Activated naive CD4-positive, alpha-beta T cell treated with anti-CD3 and anti-CD28 coated beads for 36 hours (primary cell): ENCODE results near the gene FMN2. TPM values are rescaled to one million over a fixed set of nuclear protein-coding genes. Genes with fewer than 3 reads are reported as not detected.

Source experiments
- CTCF ChIA-PET: fragments of 350-600 bp; sonication (Branson Sonifier 250); formaldehyde crosslinking; loops from one replicate; lab custom pipeline; 2021; ENCODE audit warnings: antibody characterized with exemption; lab: Charles Lee
- DNase-seq: peaks from one replicate; pipeline ENCODE4 v3.0.0-alpha.2; 2020
- H3K27ac Mint-ChIP-seq: one replicate; pipeline ENCODE4 v1.8.0; 2021; ENCODE audit warnings: mild to moderate bottlenecking, mixed read lengths
- H3K27me3 Mint-ChIP-seq: one replicate; pipeline ENCODE4 v1.8.0; 2021; ENCODE audit warnings: low read depth, mixed read lengths
- H3K36me3 Mint-ChIP-seq: one replicate; pipeline ENCODE4 v1.8.0; 2021; ENCODE audit warnings: low read depth, mixed read lengths
- H3K4me1 Mint-ChIP-seq: one replicate; pipeline ENCODE4 v1.8.0; 2021; ENCODE audit warnings: low read depth, mixed read lengths
- H3K4me3 Mint-ChIP-seq: one replicate; pipeline ENCODE4 v1.8.0; 2021; ENCODE audit warnings: mild to moderate bottlenecking, moderate library complexity, mixed read lengths
- H3K9me3 Mint-ChIP-seq: one replicate; pipeline ENCODE4 v1.8.0; 2021; ENCODE audit warnings: mixed read lengths
- intact Hi-C: fragments of 100-400 bp; cut with micrococcal nuclease; formaldehyde crosslinking; loops from one replicate; pipeline ENCODE4 v1.15.1; 2023
- total RNA-seq, 2 experiments: library from RNA; stranded (reverse); gene quantifications; one replicate each; pipeline ENCODE4 v1.2.3, GENCODE V29; 2021

The FMN2 gene
- total RNA-seq, 2 experiments from 2014 or later = not detected

GRCh38 chr1:240100371-240100934, 8.8 kb downstream of the FMN2 start:
- intact Hi-C loops = no loop called here
- peaks cover 16% of the 10 kb centered on the region for H3K27me3 Mint-ChIP-seq
- CTCF ChIA-PET = no interaction called here
- no peaks in the 10 kb centered on the region for H3K4me1 Mint-ChIP-seq
- H3K4me3 Mint-ChIP-seq = no peak overlapping the region
- H3K27ac Mint-ChIP-seq = no peak overlapping the region
- DNase-seq = no peak
- H3K36me3 Mint-ChIP-seq = no peaks in the 10 kb centered on the region
- H3K9me3 Mint-ChIP-seq = no peaks in the 10 kb centered on the region

GRCh38 chr1:240101306-240101705, 9.6 kb downstream of the FMN2 start:
- CTCF ChIA-PET = interaction anchor here (1.2 kb wide), 1 partner anchor 42 kb away, joined by 3 read pairs; no protein-coding TSS in a partner anchor
- Mint-ChIP-seq H3K4me3 (no peak overlapping the region), H3K27ac (no peak overlapping the region), H3K36me3 (no peaks in the 10 kb centered on the region), H3K27me3 (peaks cover 14% of the 10 kb centered on the region), H3K4me1 (no peaks in the 10 kb centered on the region), H3K9me3 (no peaks in the 10 kb centered on the region)
- no peak for DNase-seq
- intact Hi-C loops = no loop called here

GRCh38 chr1:240101737-240102136, 10.1 kb downstream of the FMN2 start:
- H3K27ac Mint-ChIP-seq = no peak overlapping the region
- no peak for DNase-seq
- no peaks in the 10 kb centered on the region for H3K9me3 Mint-ChIP-seq
- H3K36me3 Mint-ChIP-seq = no peaks in the 10 kb centered on the region
- H3K4me1 Mint-ChIP-seq = no peaks in the 10 kb centered on the region
- H3K27me3 Mint-ChIP-seq = peaks cover 14% of the 10 kb centered on the region
- intact Hi-C loops = no loop called here
- no peak overlapping the region for H3K4me3 Mint-ChIP-seq
- CTCF ChIA-PET = interaction anchor here (1.2 kb wide), 1 partner anchor 42 kb away, joined by 3 read pairs; no protein-coding TSS in a partner anchor

GRCh38 chr1:240104672-240105071, 13.0 kb downstream of the FMN2 start:
- H3K9me3 Mint-ChIP-seq = no peaks in the 10 kb centered on the region
- peaks cover 5% of the 10 kb centered on the region for H3K27me3 Mint-ChIP-seq
- CTCF ChIA-PET = interaction anchor here (0.7 kb wide), 1 partner anchor 10 kb away, joined by 3 read pairs; no protein-coding TSS in a partner anchor
- no peaks in the 10 kb centered on the region for H3K4me1 Mint-ChIP-seq
- no peak overlapping the region for H3K27ac Mint-ChIP-seq
- intact Hi-C loops = no loop called here
- no peak overlapping the region for H3K4me3 Mint-ChIP-seq
- no peak for DNase-seq
- no peaks in the 10 kb centered on the region for H3K36me3 Mint-ChIP-seq

- CTCF ChIA-PET = interaction anchor here (1.1 kb wide), 1 partner anchor 8 kb away, joined by 5 read pairs; no protein-coding TSS in a partner anchor
- no peak overlapping the region for H3K4me3 Mint-ChIP-seq
- DNase-seq = no peak
Measured at GRCh38 chr1:240107058-240107684, 15.5 kb downstream of the FMN2 start.

GRCh38 chr1:240109130-240109529, 17.4 kb downstream of the FMN2 start:
- no peak overlapping the region for H3K4me3 Mint-ChIP-seq
- no peaks in the 10 kb centered on the region for H3K27me3 Mint-ChIP-seq
- H3K27ac Mint-ChIP-seq = no peak overlapping the region
- H3K9me3 Mint-ChIP-seq = no peaks in the 10 kb centered on the region
- CTCF ChIA-PET = no interaction called here
- intact Hi-C loops = no loop called here
- no peak for DNase-seq
- no peaks in the 10 kb centered on the region for H3K4me1 Mint-ChIP-seq
- H3K36me3 Mint-ChIP-seq = no peaks in the 10 kb centered on the region

More at GRCh38 chr1:240107058-240107684, 15.5 kb downstream of the FMN2 start:
- H3K9me3 Mint-ChIP-seq = no peaks in the 10 kb centered on the region
- no peak overlapping the region for H3K27ac Mint-ChIP-seq
- no peaks in the 10 kb centered on the region for H3K36me3 Mint-ChIP-seq
- intact Hi-C loops = no loop called here
- peaks cover 5% of the 10 kb centered on the region for H3K27me3 Mint-ChIP-seq
- H3K4me1 Mint-ChIP-seq = no peaks in the 10 kb centered on the region

GRCh38 chr1:240109920-240110636, 18.4 kb downstream of the FMN2 start:
- H3K9me3 Mint-ChIP-seq = no peaks in the 10 kb centered on the region
- H3K36me3 Mint-ChIP-seq = no peaks in the 10 kb centered on the region
- intact Hi-C loops = no loop called here
- no peak overlapping the region for H3K4me3 Mint-ChIP-seq
- CTCF ChIA-PET = no interaction called here
- H3K4me1 Mint-ChIP-seq = no peaks in the 10 kb centered on the region
- no peak for DNase-seq
- H3K27ac Mint-ChIP-seq = no peak overlapping the region
- no peaks in the 10 kb centered on the region for H3K27me3 Mint-ChIP-seq

- no peak for DNase-seq
- Mint-ChIP-seq H3K4me3 (no peak overlapping the region), H3K36me3 (no peaks in the 10 kb centered on the region), H3K27ac (no peak overlapping the region), H3K27me3 (no peaks in the 10 kb centered on the region), H3K9me3 (no peaks in the 10 kb centered on the region), H3K4me1 (no peaks in the 10 kb centered on the region)
- intact Hi-C loops = no loop called here
- CTCF ChIA-PET = interaction anchor here (0.6 kb wide), 1 partner anchor 13 kb away, joined by 3 read pairs; no protein-coding TSS in a partner anchor
Measured at GRCh38 chr1:240111558-240111957, 19.9 kb downstream of the FMN2 start.

- no peaks in the 10 kb centered on the region for H3K9me3 Mint-ChIP-seq
- intact Hi-C loops = no loop called here
- CTCF ChIA-PET = interaction anchor here (0.5 kb wide), 1 partner anchor 1551 kb away, joined by 3 read pairs; no protein-coding TSS in a partner anchor
Measured at GRCh38 chr1:240114222-240114621, 22.5 kb downstream of the FMN2 start.

GRCh38 chr1:240115831-240116230, 24.1 kb downstream of the FMN2 start:
- Mint-ChIP-seq H3K4me1 (no peaks in the 10 kb centered on the region), H3K9me3 (no peaks in the 10 kb centered on the region), H3K27ac (no peak overlapping the region), H3K4me3 (no peak overlapping the region), H3K36me3 (no peaks in the 10 kb centered on the region), H3K27me3 (no peaks in the 10 kb centered on the region)
- CTCF ChIA-PET = interaction anchor here (0.7 kb wide), 1 partner anchor 34 kb away, joined by 4 read pairs; no protein-coding TSS in a partner anchor
- DNase-seq = no peak
- intact Hi-C loops = no loop called here

More at GRCh38 chr1:240114222-240114621, 22.5 kb downstream of the FMN2 start:
- H3K4me3 Mint-ChIP-seq = no peak overlapping the region
- H3K27me3 Mint-ChIP-seq = no peaks in the 10 kb centered on the region
- H3K36me3 Mint-ChIP-seq = no peaks in the 10 kb centered on the region
- no peak for DNase-seq
- H3K27ac Mint-ChIP-seq = no peak overlapping the region
- no peaks in the 10 kb centered on the region for H3K4me1 Mint-ChIP-seq

- intact Hi-C loops = no loop called here
- Mint-ChIP-seq H3K36me3 (no peaks in the 10 kb centered on the region), H3K27me3 (no peaks in the 10 kb centered on the region), H3K4me3 (no peak overlapping the region), H3K4me1 (no peaks in the 10 kb centered on the region), H3K27ac (no peak overlapping the region), H3K9me3 (no peaks in the 10 kb centered on the region)
- DNase-seq = no peak
- CTCF ChIA-PET = interaction anchor here (0.5 kb wide), 1 partner anchor 168 kb away, joined by 3 read pairs; no protein-coding TSS in a partner anchor
Measured at GRCh38 chr1:240116831-240117769, 25.4 kb downstream of the FMN2 start.
